Esophagus muscularis mucosa (tissue), 4 donors: ENCODE results near the gene MBOAT2.

Experiments used
- CTCF ChIP-seq, 3 experiments: fragments of 200-600 bp in 2 of 3; fragments of 450-650 bp in 1 of 3; sonication (generic) in 2 of 3; IDR thresholded peaks; one replicate each; pipeline ENCODE4 v1.5.1; 2017 to 2019; ENCODE audit warnings: antibody characterized with exemption in 3 of 3, mild to moderate bottlenecking in 2 of 3, moderate library complexity in 1 of 3
- EP300 ChIP-seq: sonication (generic); formaldehyde crosslinking; IDR thresholded peaks from one replicate; pipeline ENCODE4 v1.6.1; 2017; ENCODE audit warnings: antibody characterized with exemption
- POLR2A ChIP-seq: fragments of 450-650 bp; IDR thresholded peaks from one replicate; pipeline ENCODE4 v1.6.1; 2017; ENCODE audit warnings: antibody characterized with exemption, moderate library complexity, mild to moderate bottlenecking, low read depth
- POLR2AphosphoS5 ChIP-seq, 2 donors: sonication (generic); formaldehyde crosslinking; IDR thresholded peaks; one replicate each; pipeline ENCODE4 v1.6.1; 2017; ENCODE audit warnings: antibody characterized with exemption in 2 of 2

- TF ChIP-seq CTCF (IDR thresholded peaks at IDR 0.05) (no peak), POLR2A (no peak), POLR2AphosphoS5 (IDR thresholded peaks at IDR 0.05) (no peak), EP300 (no peak)
Measured at GRCh38 chr2:9025746-9026145, 22.3 kb upstream of the MBOAT2 start.
